ENCODE data around the gene TCF7.

The TCF7 gene

DNA sequence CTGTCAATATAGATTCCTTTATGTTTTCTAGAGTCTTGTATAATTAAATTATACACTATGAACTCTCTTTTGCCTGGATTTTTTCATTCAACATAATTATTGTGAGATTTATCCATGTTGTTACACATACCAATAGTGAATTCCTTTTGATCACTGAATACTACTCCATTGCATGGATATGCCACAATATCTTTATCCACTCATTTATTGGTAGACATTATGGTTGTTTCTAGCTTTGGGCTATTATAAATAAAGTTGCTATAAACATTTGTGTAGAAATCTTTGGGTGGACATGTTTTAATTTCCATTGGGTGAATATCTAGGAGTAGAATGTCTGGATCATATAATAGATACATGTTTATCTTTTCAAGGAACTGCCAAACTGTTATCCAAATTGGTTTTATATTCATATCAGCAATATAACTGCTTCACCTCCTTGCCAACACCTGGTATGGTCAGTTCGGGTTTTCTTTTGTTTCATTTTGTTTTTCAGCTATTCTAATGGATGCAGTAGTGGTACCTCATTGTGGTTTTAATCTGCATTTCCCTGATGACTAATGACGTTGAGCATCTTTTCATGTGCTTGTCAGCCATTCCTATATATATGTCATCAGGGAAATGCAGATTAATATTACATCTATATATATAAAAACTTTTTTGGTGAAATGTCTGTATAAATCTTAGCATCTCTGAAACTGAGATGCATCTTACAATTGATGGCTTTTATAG lies 32.1 kb upstream of the TCF7 start:
- no peaks in the 10 kb centered on the region for H3K36me3 ChIP-seq (ENCODE audit: control insufficient read depth in 1 of 2, insufficient read depth in 2 of 2, low read length in 2 of 2)
- no peak overlapping the region for H3K27ac ChIP-seq (ENCODE audit: low read length)
- H3K27me3 ChIP-seq (ENCODE audit: low read depth, low read length): no peaks in the 10 kb centered on the region
- no peak overlapping the region for H3K4me3 ChIP-seq (ENCODE audit: low read depth in 1 of 2, low read length in 2 of 2)
- no peaks in the 10 kb centered on the region for H3K9me3 ChIP-seq (ENCODE audit: control insufficient read depth in 1 of 2, low read length in 2 of 2)
- H3K4me1 ChIP-seq (ENCODE audit: control insufficient read depth in 1 of 2, insufficient read depth in 2 of 2, low read length in 2 of 2): no peaks in the 10 kb centered on the region

DNA sequence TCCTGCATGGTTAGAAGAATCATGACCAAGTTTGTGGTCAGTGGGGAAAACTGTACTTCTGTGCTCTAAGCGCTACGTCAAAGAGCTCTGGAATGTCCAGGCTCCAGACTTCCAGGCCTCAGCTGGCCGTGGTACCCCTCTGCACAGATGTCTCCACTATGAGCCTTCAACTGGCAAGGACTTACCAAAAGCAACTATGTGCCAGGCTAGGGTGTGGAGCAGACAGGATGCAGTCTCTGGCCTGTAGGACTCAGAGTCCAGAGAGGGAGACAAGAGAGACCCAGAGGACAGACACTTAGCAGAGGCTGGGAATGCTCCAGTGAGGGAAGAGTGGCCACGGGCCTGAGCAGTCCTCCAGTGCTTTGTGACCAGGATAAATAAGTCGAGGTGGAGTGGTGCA lies 31.0 kb upstream of the TCF7 start:
- Histone ChIP-seq H3K4me1 (ENCODE audit: control insufficient read depth in 1 of 2, insufficient read depth in 2 of 2, low read length in 2 of 2) (no peaks in the 10 kb centered on the region), H3K27ac (ENCODE audit: low read length) (no peak overlapping the region)

DNA sequence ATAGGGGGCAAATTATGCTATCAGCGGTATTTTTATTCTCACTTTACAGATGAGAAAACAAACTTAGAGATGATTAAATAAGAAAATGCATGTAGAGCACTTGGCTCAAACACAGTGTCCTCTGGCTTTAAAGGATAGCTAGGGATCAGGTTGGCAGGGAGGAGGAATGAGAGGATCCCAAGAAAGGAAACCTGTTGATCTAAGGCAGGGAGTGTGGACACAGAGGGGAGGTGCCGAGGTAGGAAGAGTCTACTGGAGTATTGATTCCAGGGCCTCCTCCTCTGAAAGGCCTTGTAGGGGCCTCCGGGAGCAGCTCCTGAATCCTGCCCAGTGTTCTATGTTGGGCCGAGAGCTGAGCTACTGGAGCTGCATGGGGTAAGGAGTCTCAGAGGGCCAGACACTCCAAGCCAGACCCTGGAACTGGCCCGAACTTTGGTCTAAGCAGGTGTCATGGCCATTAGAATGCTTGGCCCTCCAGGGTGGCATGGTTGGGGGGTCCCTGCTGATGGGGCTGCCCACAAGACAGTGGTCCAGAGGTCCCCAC lies 30.4 kb upstream of the TCF7 start:
- Histone ChIP-seq H3K27me3 (ENCODE audit: low read depth, low read length) (no peaks in the 10 kb centered on the region), H3K9me3 (ENCODE audit: control insufficient read depth in 1 of 2, low read length in 2 of 2) (no peaks in the 10 kb centered on the region), H3K4me3 (ENCODE audit: low read depth in 1 of 2, low read length in 2 of 2) (no peak overlapping the region), H3K4me1 (ENCODE audit: control insufficient read depth in 1 of 2, insufficient read depth in 2 of 2, low read length in 2 of 2) (no peaks in the 10 kb centered on the region), H3K36me3 (ENCODE audit: control insufficient read depth in 1 of 2, insufficient read depth in 2 of 2, low read length in 2 of 2) (no peaks in the 10 kb centered on the region), H3K27ac (ENCODE audit: low read length) (no peak overlapping the region)

More for the DNA sequence above, 31.0 kb upstream of the TCF7 start:
- Histone ChIP-seq H3K4me3 (ENCODE audit: low read depth in 1 of 2, low read length in 2 of 2) (no peak overlapping the region), H3K27me3 (ENCODE audit: low read depth, low read length) (no peaks in the 10 kb centered on the region), H3K36me3 (ENCODE audit: control insufficient read depth in 1 of 2, insufficient read depth in 2 of 2, low read length in 2 of 2) (no peaks in the 10 kb centered on the region), H3K9me3 (ENCODE audit: control insufficient read depth in 1 of 2, low read length in 2 of 2) (no peaks in the 10 kb centered on the region)

DNA sequence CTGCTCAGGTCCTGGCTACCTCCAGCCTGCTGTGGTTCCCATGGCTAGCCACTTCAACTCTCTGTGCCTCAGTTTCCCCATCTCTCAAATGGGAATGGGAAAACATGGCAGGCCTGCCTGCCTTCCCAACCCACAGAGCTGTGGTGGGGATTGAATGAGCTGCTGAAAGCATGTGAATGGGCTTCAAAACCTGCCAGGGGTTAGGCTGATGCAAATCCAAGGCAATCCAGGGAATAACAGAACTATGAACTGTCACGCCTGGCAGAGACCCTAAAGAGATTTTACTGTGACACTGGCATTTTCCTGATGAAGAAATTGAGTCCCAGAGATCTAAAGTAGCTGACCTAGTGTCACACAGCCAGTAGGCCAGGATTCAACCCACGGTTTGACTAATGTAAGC lies 29.9 kb upstream of the TCF7 start:
- no peaks in the 10 kb centered on the region for H3K9me3 ChIP-seq (ENCODE audit: control insufficient read depth in 1 of 2, low read length in 2 of 2)
- no peak overlapping the region for H3K4me3 ChIP-seq (ENCODE audit: low read depth in 1 of 2, low read length in 2 of 2)
- H3K4me1 ChIP-seq (ENCODE audit: control insufficient read depth in 1 of 2, insufficient read depth in 2 of 2, low read length in 2 of 2): no peaks in the 10 kb centered on the region
- H3K27ac ChIP-seq (ENCODE audit: low read length): no peak overlapping the region
- H3K36me3 ChIP-seq (ENCODE audit: control insufficient read depth in 1 of 2, insufficient read depth in 2 of 2, low read length in 2 of 2): no peaks in the 10 kb centered on the region
- no peaks in the 10 kb centered on the region for H3K27me3 ChIP-seq (ENCODE audit: low read depth, low read length)

DNA sequence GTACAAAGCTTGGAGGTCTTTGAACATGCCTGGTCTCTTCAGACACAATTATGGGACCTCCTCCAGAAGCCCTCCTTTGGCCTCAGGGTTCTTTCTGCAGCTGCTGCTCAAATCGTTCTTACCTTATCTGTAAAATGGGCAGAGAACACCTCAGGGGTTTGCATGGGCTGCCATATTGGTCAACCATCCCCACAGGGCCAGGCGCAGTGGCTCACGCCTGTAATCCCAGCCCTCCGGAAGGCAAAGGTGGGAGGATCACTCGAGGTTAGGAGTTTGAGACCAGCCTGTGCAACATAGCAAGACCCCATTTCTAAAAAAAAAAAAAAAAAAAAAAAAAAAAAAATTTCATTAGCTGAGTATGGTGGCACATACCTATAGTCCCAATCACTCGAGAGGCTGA lies 29.1 kb upstream of the TCF7 start:
- H3K27me3 ChIP-seq (ENCODE audit: low read depth, low read length): no peaks in the 10 kb centered on the region
- H3K9me3 ChIP-seq (ENCODE audit: control insufficient read depth in 1 of 2, low read length in 2 of 2): no peaks in the 10 kb centered on the region
- no peak overlapping the region for H3K4me3 ChIP-seq (ENCODE audit: low read depth in 1 of 2, low read length in 2 of 2)
- no peak overlapping the region for H3K27ac ChIP-seq (ENCODE audit: low read length)
- H3K36me3 ChIP-seq (ENCODE audit: control insufficient read depth in 1 of 2, insufficient read depth in 2 of 2, low read length in 2 of 2): no peaks in the 10 kb centered on the region
- H3K4me1 ChIP-seq (ENCODE audit: control insufficient read depth in 1 of 2, insufficient read depth in 2 of 2, low read length in 2 of 2): no peaks in the 10 kb centered on the region

DNA sequence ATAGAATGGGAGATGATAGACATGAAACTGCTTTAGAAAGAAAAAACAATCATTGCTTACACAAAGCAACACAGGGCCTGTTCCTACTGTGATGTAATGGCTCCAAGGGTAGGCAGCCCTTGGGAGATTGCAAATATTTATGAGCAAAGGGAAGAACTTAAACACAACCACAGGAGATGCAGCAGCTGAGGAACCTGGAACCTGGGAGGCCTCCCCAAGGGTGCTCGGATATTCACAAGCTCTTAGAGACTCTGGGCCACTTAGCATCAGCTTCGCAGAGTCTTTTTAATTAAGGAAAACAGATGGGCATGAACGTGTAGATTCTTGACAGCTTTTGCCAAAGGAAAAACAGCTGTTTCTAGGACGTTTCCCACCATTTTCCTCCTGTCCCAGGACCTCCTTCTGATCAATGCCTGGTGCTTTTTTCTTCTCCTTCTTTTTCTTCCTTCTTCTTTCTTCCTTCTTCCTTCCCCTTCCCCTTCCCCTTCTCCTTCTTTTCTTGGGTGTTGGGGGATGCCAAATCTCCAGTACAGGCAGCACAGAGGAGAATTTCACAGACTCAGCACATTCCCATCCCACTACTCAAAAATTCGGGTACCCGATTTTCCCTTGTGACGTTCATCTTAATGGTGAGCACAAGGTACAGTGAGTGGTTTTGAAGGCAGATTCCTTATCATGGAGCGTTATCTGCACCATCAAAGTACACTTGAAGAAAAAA lies 28.1 kb upstream of the TCF7 start:
- H3K4me3 ChIP-seq (ENCODE audit: low read depth in 1 of 2, low read length in 2 of 2): no peak overlapping the region
- peaks cover 0 to 6% of the 10 kb centered on the region in 2 donors for H3K4me1 ChIP-seq (ENCODE audit: control insufficient read depth in 1 of 2, insufficient read depth in 2 of 2, low read length in 2 of 2)
- H3K27me3 ChIP-seq (ENCODE audit: low read depth, low read length): no peaks in the 10 kb centered on the region
- no peak overlapping the region for H3K27ac ChIP-seq (ENCODE audit: low read length)
- no peaks in the 10 kb centered on the region for H3K9me3 ChIP-seq (ENCODE audit: control insufficient read depth in 1 of 2, low read length in 2 of 2)
- no peaks in the 10 kb centered on the region for H3K36me3 ChIP-seq (ENCODE audit: control insufficient read depth in 1 of 2, insufficient read depth in 2 of 2, low read length in 2 of 2)

DNA sequence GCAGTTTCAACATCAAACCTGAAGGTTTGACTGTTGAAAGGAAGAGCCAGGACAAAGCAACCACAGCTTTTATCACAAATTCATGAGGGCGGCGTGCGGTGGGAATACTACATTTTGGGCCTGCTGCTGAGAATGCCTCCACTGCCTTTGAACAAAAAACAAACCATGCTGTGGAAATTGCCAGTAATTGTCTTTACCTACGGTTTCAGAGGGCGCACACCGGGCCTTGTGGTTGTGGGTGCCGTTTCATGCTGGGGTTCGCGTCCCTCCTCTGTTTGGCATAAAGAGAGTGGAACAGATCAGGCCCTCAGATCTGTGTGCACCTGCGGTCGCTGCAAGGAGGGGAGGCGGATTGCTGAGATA lies 27.6 kb upstream of the TCF7 start:
- Histone ChIP-seq H3K36me3 (ENCODE audit: control insufficient read depth in 1 of 2, insufficient read depth in 2 of 2, low read length in 2 of 2) (no peaks in the 10 kb centered on the region), H3K27ac (ENCODE audit: low read length) (no peak overlapping the region), H3K9me3 (ENCODE audit: control insufficient read depth in 1 of 2, low read length in 2 of 2) (no peaks in the 10 kb centered on the region), H3K27me3 (ENCODE audit: low read depth, low read length) (no peaks in the 10 kb centered on the region), H3K4me3 (ENCODE audit: low read depth in 1 of 2, low read length in 2 of 2) (no peak overlapping the region), H3K4me1 (ENCODE audit: control insufficient read depth in 1 of 2, insufficient read depth in 2 of 2, low read length in 2 of 2) (peaks cover 0 to 8% of the 10 kb centered on the region in 2 donors)

DNA sequence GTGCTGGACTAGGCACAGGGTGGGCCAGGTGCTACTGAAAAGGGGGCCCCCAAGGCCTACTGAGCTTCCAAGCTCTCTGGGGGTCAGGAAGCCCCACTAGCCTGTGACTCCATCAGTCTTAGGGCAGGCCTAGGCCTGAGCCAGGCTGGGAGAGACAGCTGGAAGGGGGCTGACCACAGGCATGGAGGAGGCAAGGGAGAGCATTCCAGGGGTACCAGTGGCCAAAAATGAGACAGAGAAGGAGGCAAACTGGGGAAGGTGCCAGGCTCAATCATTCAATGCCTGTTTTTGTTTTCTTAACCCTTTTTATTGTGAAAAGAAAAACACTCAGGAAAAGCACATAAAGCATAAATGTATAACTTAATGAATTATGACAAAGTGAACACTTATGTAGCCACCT lies 26.2 kb upstream of the TCF7 start:
- no peak overlapping the region for H3K4me3 ChIP-seq (ENCODE audit: low read depth in 1 of 2, low read length in 2 of 2)
- no peaks in the 10 kb centered on the region for H3K27me3 ChIP-seq (ENCODE audit: low read depth, low read length)
- H3K4me1 ChIP-seq (ENCODE audit: control insufficient read depth in 1 of 2, insufficient read depth in 2 of 2, low read length in 2 of 2): peaks cover 0 to 8% of the 10 kb centered on the region in 2 donors
- no peaks in the 10 kb centered on the region for H3K9me3 ChIP-seq (ENCODE audit: control insufficient read depth in 1 of 2, low read length in 2 of 2)
- no peaks in the 10 kb centered on the region for H3K36me3 ChIP-seq (ENCODE audit: control insufficient read depth in 1 of 2, insufficient read depth in 2 of 2, low read length in 2 of 2)
- no peak overlapping the region for H3K27ac ChIP-seq (ENCODE audit: low read length)

DNA sequence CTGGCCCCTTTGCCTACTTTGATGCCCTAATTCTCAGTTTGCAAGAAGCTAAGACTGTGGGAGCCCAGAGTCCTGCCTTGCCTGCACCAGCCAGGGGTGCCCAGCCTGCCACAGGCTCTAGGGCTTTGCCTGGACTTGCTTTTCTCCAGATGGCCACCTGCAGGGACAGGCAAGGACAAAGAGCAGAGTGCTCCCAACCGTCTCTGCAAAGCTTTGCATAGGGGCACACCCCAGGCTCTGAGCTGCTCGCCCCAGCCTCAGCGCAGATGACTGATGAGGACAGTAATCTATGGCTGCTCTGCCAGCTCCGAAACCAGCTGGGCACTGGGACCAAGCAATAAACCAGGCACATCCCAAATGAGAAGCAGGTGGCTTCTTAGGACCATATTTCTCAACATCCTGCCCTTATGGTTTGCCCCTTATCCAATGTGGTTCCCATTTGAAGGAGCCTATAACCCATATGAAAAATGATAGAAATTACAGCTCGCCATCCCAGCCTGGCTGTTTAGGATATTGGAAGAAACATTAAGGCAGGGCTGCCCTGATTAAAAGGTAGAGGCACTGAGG lies 25.4 kb upstream of the TCF7 start:
- Histone ChIP-seq H3K9me3 (ENCODE audit: control insufficient read depth in 1 of 2, low read length in 2 of 2) (no peaks in the 10 kb centered on the region), H3K4me1 (ENCODE audit: control insufficient read depth in 1 of 2, insufficient read depth in 2 of 2, low read length in 2 of 2) (peaks cover 0 to 8% of the 10 kb centered on the region in 2 donors), H3K36me3 (ENCODE audit: control insufficient read depth in 1 of 2, insufficient read depth in 2 of 2, low read length in 2 of 2) (no peaks in the 10 kb centered on the region), H3K4me3 (ENCODE audit: low read depth in 1 of 2, low read length in 2 of 2) (no peak overlapping the region), H3K27me3 (ENCODE audit: low read depth, low read length) (no peaks in the 10 kb centered on the region), H3K27ac (ENCODE audit: low read length) (no peak overlapping the region)

DNA sequence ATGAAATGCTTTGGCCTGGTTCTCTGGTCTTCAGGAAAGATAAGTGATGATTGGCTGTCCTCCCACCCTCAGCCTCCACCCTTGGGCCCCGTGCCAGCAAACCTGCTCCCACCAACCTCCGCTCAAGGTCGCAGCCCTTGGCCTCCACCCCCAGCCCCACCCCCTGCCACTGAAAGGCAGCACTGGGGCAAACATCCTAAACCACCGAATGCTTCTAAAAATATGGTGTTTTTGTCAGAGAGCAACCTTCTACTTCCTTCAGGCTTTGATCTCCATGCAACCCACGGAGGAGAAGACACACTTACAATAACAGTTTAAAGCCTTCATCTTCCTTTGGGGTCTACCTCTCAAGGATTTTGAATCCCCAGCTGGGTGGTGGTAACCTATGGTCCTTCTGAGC lies 24.0 kb upstream of the TCF7 start:
- Histone ChIP-seq H3K27ac (ENCODE audit: low read length) (no peak overlapping the region), H3K27me3 (ENCODE audit: low read depth, low read length) (no peaks in the 10 kb centered on the region), H3K9me3 (ENCODE audit: control insufficient read depth in 1 of 2, low read length in 2 of 2) (no peaks in the 10 kb centered on the region), H3K4me3 (ENCODE audit: low read depth in 1 of 2, low read length in 2 of 2) (no peak overlapping the region), H3K36me3 (ENCODE audit: control insufficient read depth in 1 of 2, insufficient read depth in 2 of 2, low read length in 2 of 2) (no peaks in the 10 kb centered on the region), H3K4me1 (ENCODE audit: control insufficient read depth in 1 of 2, insufficient read depth in 2 of 2, low read length in 2 of 2) (peaks cover 0 to 8% of the 10 kb centered on the region in 2 donors)

DNA sequence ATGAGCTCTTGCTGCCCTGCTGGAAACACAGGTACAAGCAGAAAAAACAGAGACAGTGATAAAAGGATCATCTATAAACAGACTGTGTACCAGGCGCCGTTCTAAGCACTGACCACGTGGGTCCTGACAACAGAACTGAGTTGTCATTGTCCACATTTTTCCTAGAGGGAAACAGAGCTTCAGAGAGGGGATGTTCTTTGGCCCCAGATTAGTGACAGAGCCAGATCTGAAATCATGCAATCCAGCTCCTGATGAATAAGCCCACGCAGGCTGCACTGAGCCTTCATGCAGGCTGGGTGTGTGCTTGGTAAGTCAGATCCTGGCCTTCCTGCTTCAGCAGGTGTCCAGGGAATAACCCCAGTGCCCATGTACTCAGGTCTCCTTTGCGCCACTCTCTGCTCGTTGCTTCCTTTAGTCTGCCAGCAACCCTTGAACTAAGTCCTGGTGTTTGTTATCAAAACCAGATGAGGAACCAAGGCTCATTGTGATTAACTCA lies 22.8 kb upstream of the TCF7 start:
- Histone ChIP-seq H3K27ac (ENCODE audit: low read length) (peak overlapping the region; percentile 39), H3K36me3 (ENCODE audit: control insufficient read depth in 1 of 2, insufficient read depth in 2 of 2, low read length in 2 of 2) (no peaks in the 10 kb centered on the region), H3K4me1 (ENCODE audit: control insufficient read depth in 1 of 2, insufficient read depth in 2 of 2, low read length in 2 of 2) (peaks cover 0 to 8% of the 10 kb centered on the region in 2 donors), H3K4me3 (ENCODE audit: low read depth in 1 of 2, low read length in 2 of 2) (no peak overlapping the region), H3K27me3 (ENCODE audit: low read depth, low read length) (no peaks in the 10 kb centered on the region), H3K9me3 (ENCODE audit: control insufficient read depth in 1 of 2, low read length in 2 of 2) (no peaks in the 10 kb centered on the region)
